Measurements from ENCODE around the gene MPI.
A peak's percentile ranks its signal among the peaks of the same experiment; 100 is the strongest.

Gene MPI

GRCh38 chr15:74895830-74896229 lies 6.0 kb downstream of the MPI start:
- Histone ChIP-seq H3K27me3 (ENCODE audit: insufficient read depth, low read length) (no peaks in the 10 kb centered on the region), H3K36me3 (ENCODE audit: insufficient read depth, low read depth, low read length) (peaks cover 67% of the 10 kb centered on the region), H3K4me1 (ENCODE audit: insufficient read depth, low read length) (no peaks in the 10 kb centered on the region), H3K4me3 (ENCODE audit: low read length) (no peak overlapping the region), H3K9me3 (ENCODE audit: insufficient read depth, low read depth, low read length) (no peaks in the 10 kb centered on the region), H3K27ac (ENCODE audit: low read length) (no peak overlapping the region), H3K9ac (ENCODE audit: low read depth, low read length) (no peak overlapping the region)

GRCh38 chr15:74896316-74896715 lies 6.5 kb downstream of the MPI start:
- Histone ChIP-seq H3K36me3 (ENCODE audit: insufficient read depth, low read depth, low read length) (peaks cover 70% of the 10 kb centered on the region), H3K4me1 (ENCODE audit: insufficient read depth, low read length) (no peaks in the 10 kb centered on the region), H3K27ac (ENCODE audit: low read length) (no peak overlapping the region)

GRCh38 chr15:74897300-74897701 lies 7.5 kb downstream of the MPI start:
- Histone ChIP-seq H3K36me3 (ENCODE audit: insufficient read depth, low read depth, low read length) (peaks cover 72% of the 10 kb centered on the region), H3K27me3 (ENCODE audit: insufficient read depth, low read length) (no peaks in the 10 kb centered on the region), H3K9me3 (ENCODE audit: insufficient read depth, low read depth, low read length) (no peaks in the 10 kb centered on the region), H3K9ac (ENCODE audit: low read depth, low read length) (no peak overlapping the region), H3K27ac (ENCODE audit: low read length) (no peak overlapping the region), H3K4me3 (ENCODE audit: low read length) (no peak overlapping the region), H3K4me1 (ENCODE audit: insufficient read depth, low read length) (no peaks in the 10 kb centered on the region)

More at GRCh38 chr15:74896316-74896715, 6.5 kb downstream of the MPI start:
- Histone ChIP-seq H3K4me3 (ENCODE audit: low read length) (no peak overlapping the region), H3K9ac (ENCODE audit: low read depth, low read length) (no peak overlapping the region), H3K27me3 (ENCODE audit: insufficient read depth, low read length) (no peaks in the 10 kb centered on the region), H3K9me3 (ENCODE audit: insufficient read depth, low read depth, low read length) (no peaks in the 10 kb centered on the region)

- H3K4me1 ChIP-seq (ENCODE audit: insufficient read depth, low read length), result no peaks in the 10 kb centered on the region
- no peak overlapping the region for H3K9ac ChIP-seq (ENCODE audit: low read depth, low read length)
- H3K9me3 ChIP-seq (ENCODE audit: insufficient read depth, low read depth, low read length), result no peaks in the 10 kb centered on the region
- no peak overlapping the region for H3K27ac ChIP-seq (ENCODE audit: low read length)
- H3K27me3 ChIP-seq (ENCODE audit: insufficient read depth, low read length), result no peaks in the 10 kb centered on the region
- no peak overlapping the region for H3K4me3 ChIP-seq (ENCODE audit: low read length)
- peaks cover 78% of the 10 kb centered on the region for H3K36me3 ChIP-seq (ENCODE audit: insufficient read depth, low read depth, low read length)
These were observed 11.8 kb downstream of the MPI start for GRCh38 chr15:74901612-74902063.

GRCh38 chr15:74902295-74903075 lies 12.6 kb downstream of the MPI start:
- Histone ChIP-seq H3K4me3 (ENCODE audit: low read length) (no peak overlapping the region), H3K27ac (ENCODE audit: low read length) (no peak overlapping the region), H3K27me3 (ENCODE audit: insufficient read depth, low read length) (no peaks in the 10 kb centered on the region), H3K9me3 (ENCODE audit: insufficient read depth, low read depth, low read length) (no peaks in the 10 kb centered on the region), H3K36me3 (ENCODE audit: insufficient read depth, low read depth, low read length) (peaks cover 70% of the 10 kb centered on the region), H3K9ac (ENCODE audit: low read depth, low read length) (no peak overlapping the region), H3K4me1 (ENCODE audit: insufficient read depth, low read length) (no peaks in the 10 kb centered on the region)

GRCh38 chr15:74903676-74904075 lies 13.8 kb downstream of the MPI start:
- H3K4me3 ChIP-seq (ENCODE audit: low read length), result no peak overlapping the region
- H3K27ac ChIP-seq (ENCODE audit: low read length), result no peak overlapping the region
- H3K27me3 ChIP-seq (ENCODE audit: insufficient read depth, low read length), result no peaks in the 10 kb centered on the region
- H3K9ac ChIP-seq (ENCODE audit: low read depth, low read length), result no peak overlapping the region
- H3K9me3 ChIP-seq (ENCODE audit: insufficient read depth, low read depth, low read length), result no peaks in the 10 kb centered on the region; the same call in 1 of the 2 replicates
- H3K4me1 ChIP-seq (ENCODE audit: insufficient read depth, low read length), result no peaks in the 10 kb centered on the region
- peaks cover 62% of the 10 kb centered on the region for H3K36me3 ChIP-seq (ENCODE audit: insufficient read depth, low read depth, low read length)

- H3K27ac ChIP-seq (ENCODE audit: low read length), result no peak overlapping the region
- no peak overlapping the region for H3K4me3 ChIP-seq (ENCODE audit: low read length)
- no peaks in the 10 kb centered on the region for H3K4me1 ChIP-seq (ENCODE audit: insufficient read depth, low read length)
- no peaks in the 10 kb centered on the region; the same call in 1 of the 2 replicates for H3K9me3 ChIP-seq (ENCODE audit: insufficient read depth, low read depth, low read length)
- H3K36me3 ChIP-seq (ENCODE audit: insufficient read depth, low read depth, low read length), result peaks cover 56% of the 10 kb centered on the region
- H3K9ac ChIP-seq (ENCODE audit: low read depth, low read length), result no peak overlapping the region
- no peaks in the 10 kb centered on the region for H3K27me3 ChIP-seq (ENCODE audit: insufficient read depth, low read length)
These were observed 14.5 kb downstream of the MPI start for GRCh38 chr15:74904190-74904805.

- no peaks in the 10 kb centered on the region; the same call in 1 of the 2 replicates for H3K9me3 ChIP-seq (ENCODE audit: insufficient read depth, low read depth, low read length)
- peak overlapping the region; percentile 97 for H3K4me3 ChIP-seq (ENCODE audit: low read length)
- H3K27me3 ChIP-seq (ENCODE audit: insufficient read depth, low read length), result no peaks in the 10 kb centered on the region
- peaks cover 38% of the 10 kb centered on the region for H3K36me3 ChIP-seq (ENCODE audit: insufficient read depth, low read depth, low read length)
- no peaks in the 10 kb centered on the region for H3K4me1 ChIP-seq (ENCODE audit: insufficient read depth, low read length)
- peak overlapping the region; percentile 97 for H3K9ac ChIP-seq (ENCODE audit: low read depth, low read length)
- peak overlapping the region; percentile 75 for H3K27ac ChIP-seq (ENCODE audit: low read length)
These were observed 16.2 kb downstream of the MPI start for GRCh38 chr15:74906067-74906449.

GRCh38 chr15:74906450-74907162 lies 16.8 kb downstream of the MPI start, which contains the start of gene FAM219B:
Gene FAM219B (minus strand): TSS chr15:74906851. CDS start chr15:74906800, 51 bp downstream.
- H3K9me3 ChIP-seq (ENCODE audit: insufficient read depth, low read depth, low read length), result no peaks in the 10 kb centered on the region; the same call in 1 of the 2 replicates
- peaks cover 33% of the 10 kb centered on the region for H3K36me3 ChIP-seq (ENCODE audit: insufficient read depth, low read depth, low read length)
- H3K4me3 ChIP-seq (ENCODE audit: low read length), result peak within 1 kb of the TSS; percentile 97
- no peaks in the 10 kb centered on the region for H3K27me3 ChIP-seq (ENCODE audit: insufficient read depth, low read length)
- H3K9ac ChIP-seq (ENCODE audit: low read depth, low read length), result peak within 1 kb of the TSS; percentile 97
- H3K27ac ChIP-seq (ENCODE audit: low read length), result peak within 1 kb of the TSS; percentile 75
- H3K4me1 ChIP-seq (ENCODE audit: insufficient read depth, low read length), result no peaks in the 10 kb centered on the region

GRCh38 chr15:74907163-74907870 lies 17.5 kb downstream of the MPI start:
- H3K9me3 ChIP-seq (ENCODE audit: insufficient read depth, low read depth, low read length), result no peaks in the 10 kb centered on the region; the same call in 1 of the 2 replicates
- H3K27ac ChIP-seq (ENCODE audit: low read length), result peak overlapping the region; percentile 9
- peak overlapping the region; percentile 97 for H3K9ac ChIP-seq (ENCODE audit: low read depth, low read length)
- H3K27me3 ChIP-seq (ENCODE audit: insufficient read depth, low read length), result no peaks in the 10 kb centered on the region
- no peaks in the 10 kb centered on the region for H3K4me1 ChIP-seq (ENCODE audit: insufficient read depth, low read length)
- peaks cover 26% of the 10 kb centered on the region for H3K36me3 ChIP-seq (ENCODE audit: insufficient read depth, low read depth, low read length)
- peak overlapping the region; percentile 97 for H3K4me3 ChIP-seq (ENCODE audit: low read length)

GRCh38 chr15:74908635-74909034 lies 18.8 kb downstream of the MPI start:
- no peaks in the 10 kb centered on the region; the same call in 1 of the 2 replicates for H3K9me3 ChIP-seq (ENCODE audit: insufficient read depth, low read depth, low read length)
- H3K4me1 ChIP-seq (ENCODE audit: insufficient read depth, low read length), result no peaks in the 10 kb centered on the region
- peaks cover 22% of the 10 kb centered on the region for H3K36me3 ChIP-seq (ENCODE audit: insufficient read depth, low read depth, low read length)
- H3K27ac ChIP-seq (ENCODE audit: low read length), result no peak overlapping the region
- no peaks in the 10 kb centered on the region for H3K27me3 ChIP-seq (ENCODE audit: insufficient read depth, low read length)
- H3K9ac ChIP-seq (ENCODE audit: low read depth, low read length), result no peak overlapping the region
- H3K4me3 ChIP-seq (ENCODE audit: low read length), result no peak overlapping the region
